ENCODE data around the gene ACSM5.

Gene ACSM5

GRCh38 chr16:20395946-20396345, 13.4 kb upstream of the ACSM5 start:
- H3K4me1 ChIP-seq (ENCODE audit: control insufficient read depth, low read depth, low read length), result no peaks in the 10 kb centered on the region
- no peaks in the 10 kb centered on the region for H3K79me2 ChIP-seq (ENCODE audit: control insufficient read depth, insufficient read depth, low read length)
- H2BK120ac ChIP-seq (ENCODE audit: low read depth, low read length), result no peak overlapping the region
- no peak overlapping the region for H3K4me2 ChIP-seq (ENCODE audit: low read length)
- H3K79me1 ChIP-seq (ENCODE audit: low read length), result no peaks in the 10 kb centered on the region
- H3K9ac ChIP-seq (ENCODE audit: low read length), result no peak overlapping the region
- no peak overlapping the region for H2BK5ac ChIP-seq (ENCODE audit: low read length)
- H4K5ac ChIP-seq (ENCODE audit: low read length), result no peak overlapping the region
- no peak overlapping the region for H3K23ac ChIP-seq (ENCODE audit: low read length)
- H2BK15ac ChIP-seq (replicated peaks; ENCODE audit: low read depth), result no peak overlapping the region
- no peaks in the 10 kb centered on the region for H3K36me3 ChIP-seq (ENCODE audit: control insufficient read depth, insufficient read depth, low read length)
- no CpG with 5 or more reads among the region's 2 CpGs for WGBS (ENCODE audit: extremely low coverage, insufficient coverage, low lambda C conversion rate)
- H3K27ac ChIP-seq (ENCODE audit: low read depth, low read length), result no peak overlapping the region
- H3K18ac ChIP-seq (ENCODE audit: low read length), result no peak overlapping the region
- no peak for DNase-seq
- H3K56ac ChIP-seq (ENCODE audit: low read length), result no peak overlapping the region
- H2AK5ac ChIP-seq (ENCODE audit: low read length), result no peak overlapping the region
- no peak overlapping the region for H3K4ac ChIP-seq (ENCODE audit: low read depth, low read length)
- no peak overlapping the region for H3K4me3 ChIP-seq (ENCODE audit: low read length)
- H3K27me3 ChIP-seq (ENCODE audit: insufficient read depth, low read length, poor library complexity), result no peaks in the 10 kb centered on the region
- no peak overlapping the region for H4K8ac ChIP-seq (ENCODE audit: low read depth, low read length)

GRCh38 chr16:20396846-20397467, 12.4 kb upstream of the ACSM5 start:
- DNase-seq, result no peak
- H3K4me3 ChIP-seq (ENCODE audit: low read length), result no peak overlapping the region
- H3K79me1 ChIP-seq (ENCODE audit: low read length), result no peaks in the 10 kb centered on the region
- H3K79me2 ChIP-seq (ENCODE audit: control insufficient read depth, insufficient read depth, low read length), result no peaks in the 10 kb centered on the region
- no peak overlapping the region for H3K9ac ChIP-seq (ENCODE audit: low read length)
- H3K23ac ChIP-seq (ENCODE audit: low read length), result no peak overlapping the region
- H2BK15ac ChIP-seq (replicated peaks; ENCODE audit: low read depth), result no peak overlapping the region
- no peaks in the 10 kb centered on the region for H3K27me3 ChIP-seq (ENCODE audit: insufficient read depth, low read length, poor library complexity)
- no CpG with 5 or more reads among the region's 7 CpGs for WGBS (ENCODE audit: extremely low coverage, insufficient coverage, low lambda C conversion rate)
- no peak overlapping the region for H4K5ac ChIP-seq (ENCODE audit: low read length)
- H3K36me3 ChIP-seq (ENCODE audit: control insufficient read depth, insufficient read depth, low read length), result no peaks in the 10 kb centered on the region
- H3K4ac ChIP-seq (ENCODE audit: low read depth, low read length), result no peak overlapping the region
- H3K18ac ChIP-seq (ENCODE audit: low read length), result no peak overlapping the region
- no peak overlapping the region for H4K8ac ChIP-seq (ENCODE audit: low read depth, low read length)
- H3K4me1 ChIP-seq (ENCODE audit: control insufficient read depth, low read depth, low read length), result no peaks in the 10 kb centered on the region
- no peak overlapping the region for H3K4me2 ChIP-seq (ENCODE audit: low read length)
- H3K27ac ChIP-seq (ENCODE audit: low read depth, low read length), result no peak overlapping the region
- no peak overlapping the region for H2AK5ac ChIP-seq (ENCODE audit: low read length)
- no peak overlapping the region for H2BK5ac ChIP-seq (ENCODE audit: low read length)
- no peak overlapping the region for H3K56ac ChIP-seq (ENCODE audit: low read length)
- H2BK120ac ChIP-seq (ENCODE audit: low read depth, low read length), result no peak overlapping the region

- Histone ChIP-seq H3K4me3 (ENCODE audit: low read length) (no peak overlapping the region), H2BK5ac (ENCODE audit: low read length) (no peak overlapping the region), H3K79me2 (ENCODE audit: control insufficient read depth, insufficient read depth, low read length) (no peaks in the 10 kb centered on the region), H3K56ac (ENCODE audit: low read length) (no peak overlapping the region), H2BK120ac (ENCODE audit: low read depth, low read length) (no peak overlapping the region), H4K5ac (ENCODE audit: low read length) (no peak overlapping the region), H3K36me3 (ENCODE audit: control insufficient read depth, insufficient read depth, low read length) (no peaks in the 10 kb centered on the region), H3K18ac (ENCODE audit: low read length) (no peak overlapping the region), H3K4me1 (ENCODE audit: control insufficient read depth, low read depth, low read length) (no peaks in the 10 kb centered on the region), H3K23ac (ENCODE audit: low read length) (no peak overlapping the region), H3K79me1 (ENCODE audit: low read length) (no peaks in the 10 kb centered on the region), H3K27ac (ENCODE audit: low read depth, low read length) (no peak overlapping the region), H3K4ac (ENCODE audit: low read depth, low read length) (no peak overlapping the region), H3K9ac (ENCODE audit: low read length) (no peak overlapping the region), H3K27me3 (ENCODE audit: insufficient read depth, low read length, poor library complexity) (no peaks in the 10 kb centered on the region), H4K8ac (ENCODE audit: low read depth, low read length) (no peak overlapping the region), H3K4me2 (ENCODE audit: low read length) (no peak overlapping the region), H2BK15ac (replicated peaks; ENCODE audit: low read depth) (no peak overlapping the region), H2AK5ac (ENCODE audit: low read length) (no peak overlapping the region)
- DNase-seq, result no peak
- no CpG with 5 or more reads among the region's 7 CpGs for WGBS (ENCODE audit: extremely low coverage, insufficient coverage, low lambda C conversion rate)
Observed at GRCh38 chr16:20397468-20398074, 11.8 kb upstream of the ACSM5 start.

GRCh38 chr16:20398603-20399002, 10.7 kb upstream of the ACSM5 start:
- Histone ChIP-seq H3K4me3 (ENCODE audit: low read length) (no peak overlapping the region), H3K79me1 (ENCODE audit: low read length) (no peaks in the 10 kb centered on the region), H3K56ac (ENCODE audit: low read length) (no peak overlapping the region), H3K23ac (ENCODE audit: low read length) (no peak overlapping the region), H3K4me2 (ENCODE audit: low read length) (no peak overlapping the region), H3K9ac (ENCODE audit: low read length) (no peak overlapping the region), H3K18ac (ENCODE audit: low read length) (no peak overlapping the region), H3K4me1 (ENCODE audit: control insufficient read depth, low read depth, low read length) (no peaks in the 10 kb centered on the region), H3K27me3 (ENCODE audit: insufficient read depth, low read length, poor library complexity) (no peaks in the 10 kb centered on the region), H3K27ac (ENCODE audit: low read depth, low read length) (no peak overlapping the region), H3K79me2 (ENCODE audit: control insufficient read depth, insufficient read depth, low read length) (no peaks in the 10 kb centered on the region), H2AK5ac (ENCODE audit: low read length) (no peak overlapping the region), H2BK120ac (ENCODE audit: low read depth, low read length) (no peak overlapping the region), H3K4ac (ENCODE audit: low read depth, low read length) (no peak overlapping the region), H2BK15ac (replicated peaks; ENCODE audit: low read depth) (no peak overlapping the region), H4K5ac (ENCODE audit: low read length) (no peak overlapping the region), H2BK5ac (ENCODE audit: low read length) (no peak overlapping the region), H3K36me3 (ENCODE audit: control insufficient read depth, insufficient read depth, low read length) (no peaks in the 10 kb centered on the region), H4K8ac (ENCODE audit: low read depth, low read length) (no peak overlapping the region)
- no CpG with 5 or more reads among the region's 3 CpGs for WGBS (ENCODE audit: extremely low coverage, insufficient coverage, low lambda C conversion rate)
- DNase-seq, result no peak

GRCh38 chr16:20399185-20399584, 10.1 kb upstream of the ACSM5 start:
- H3K56ac ChIP-seq (ENCODE audit: low read length), result no peak overlapping the region
- H3K23ac ChIP-seq (ENCODE audit: low read length), result no peak overlapping the region
- no peaks in the 10 kb centered on the region for H3K4me1 ChIP-seq (ENCODE audit: control insufficient read depth, low read depth, low read length)
- H4K8ac ChIP-seq (ENCODE audit: low read depth, low read length), result no peak overlapping the region
- no peaks in the 10 kb centered on the region for H3K79me2 ChIP-seq (ENCODE audit: control insufficient read depth, insufficient read depth, low read length)
- H4K5ac ChIP-seq (ENCODE audit: low read length), result no peak overlapping the region
- no peak overlapping the region for H3K4me2 ChIP-seq (ENCODE audit: low read length)
- H2BK15ac ChIP-seq (replicated peaks; ENCODE audit: low read depth), result no peak overlapping the region
- no peak overlapping the region for H2BK120ac ChIP-seq (ENCODE audit: low read depth, low read length)
- H3K36me3 ChIP-seq (ENCODE audit: control insufficient read depth, insufficient read depth, low read length), result no peaks in the 10 kb centered on the region
- H3K4ac ChIP-seq (ENCODE audit: low read depth, low read length), result no peak overlapping the region
- H3K18ac ChIP-seq (ENCODE audit: low read length), result no peak overlapping the region
- no peak overlapping the region for H2BK5ac ChIP-seq (ENCODE audit: low read length)
- no peaks in the 10 kb centered on the region for H3K27me3 ChIP-seq (ENCODE audit: insufficient read depth, low read length, poor library complexity)
- H3K9ac ChIP-seq (ENCODE audit: low read length), result no peak overlapping the region
- H3K79me1 ChIP-seq (ENCODE audit: low read length), result no peaks in the 10 kb centered on the region
- no peak for DNase-seq
- WGBS (ENCODE audit: extremely low coverage, insufficient coverage, low lambda C conversion rate), result no CpG with 5 or more reads among the region's 7 CpGs
- no peak overlapping the region for H3K4me3 ChIP-seq (ENCODE audit: low read length)
- H3K27ac ChIP-seq (ENCODE audit: low read depth, low read length), result no peak overlapping the region
- no peak overlapping the region for H2AK5ac ChIP-seq (ENCODE audit: low read length)

GRCh38 chr16:20401066-20401465, 8.3 kb upstream of the ACSM5 start:
- H3K4me2 ChIP-seq (ENCODE audit: low read length), result no peak overlapping the region
- H2BK5ac ChIP-seq (ENCODE audit: low read length), result no peak overlapping the region
- H3K79me2 ChIP-seq (ENCODE audit: control insufficient read depth, insufficient read depth, low read length), result no peaks in the 10 kb centered on the region
- no CpG with 5 or more reads among the region's 2 CpGs for WGBS (ENCODE audit: extremely low coverage, insufficient coverage, low lambda C conversion rate)
- H2AK5ac ChIP-seq (ENCODE audit: low read length), result no peak overlapping the region
- no peak overlapping the region for H3K9ac ChIP-seq (ENCODE audit: low read length)
- no peak overlapping the region for H3K23ac ChIP-seq (ENCODE audit: low read length)
- H2BK120ac ChIP-seq (ENCODE audit: low read depth, low read length), result no peak overlapping the region
- no peak overlapping the region for H4K5ac ChIP-seq (ENCODE audit: low read length)
- H3K4ac ChIP-seq (ENCODE audit: low read depth, low read length), result no peak overlapping the region
- H3K56ac ChIP-seq (ENCODE audit: low read length), result no peak overlapping the region
- H3K4me3 ChIP-seq (ENCODE audit: low read length), result no peak overlapping the region
- no peak overlapping the region for H2BK15ac ChIP-seq (replicated peaks; ENCODE audit: low read depth)
- H3K4me1 ChIP-seq (ENCODE audit: control insufficient read depth, low read depth, low read length), result no peaks in the 10 kb centered on the region
- no peak overlapping the region for H4K8ac ChIP-seq (ENCODE audit: low read depth, low read length)
- no peak overlapping the region for H3K27ac ChIP-seq (ENCODE audit: low read depth, low read length)
- H3K18ac ChIP-seq (ENCODE audit: low read length), result no peak overlapping the region
- no peak for DNase-seq
- H3K27me3 ChIP-seq (ENCODE audit: insufficient read depth, low read length, poor library complexity), result no peaks in the 10 kb centered on the region
- no peaks in the 10 kb centered on the region for H3K36me3 ChIP-seq (ENCODE audit: control insufficient read depth, insufficient read depth, low read length)
- H3K79me1 ChIP-seq (ENCODE audit: low read length), result no peaks in the 10 kb centered on the region

Measured in mesendoderm (in vitro differentiated cells).